ENCODE results near the gene KRT37.
"Not testable (repeated sequence)": the region's sequence is repeated elsewhere in the genome, so short reads cannot be mapped to it uniquely, and the experiment has no call there.

The KRT37 gene

GRCh38 chr17:41387670-41388069 is 36.7 kb downstream of the KRT37 start:
- H3K4me3 ChIP-seq (IDR thresholded peaks at IDR 0.05; ENCODE audit: insufficient read depth, low read depth, low read length): no peak overlapping the region
- no peak overlapping the region for H2AFZ ChIP-seq (ENCODE audit: low read depth)
- H3K27ac ChIP-seq: no peak overlapping the region
- no peaks in the 10 kb centered on the region for H3K79me2 ChIP-seq (ENCODE audit: insufficient read depth, low read depth)
- no peaks in the 10 kb centered on the region for H3K4me1 ChIP-seq (ENCODE audit: low read depth, poor library complexity, severe bottlenecking)
- no peaks in the 10 kb centered on the region for H3K36me3 ChIP-seq (ENCODE audit: insufficient read depth)
- no peaks in the 10 kb centered on the region for H4K20me1 ChIP-seq (ENCODE audit: insufficient read depth)
- TF ChIP-seq CTCF (conservative IDR thresholded peaks at IDR 0.05; ENCODE audit: low read depth, low read length): no peak
- H3K4me2 ChIP-seq: no peak overlapping the region
- H3K27me3 ChIP-seq (ENCODE audit: insufficient read depth, low read depth): no peaks in the 10 kb centered on the region
- H3K9ac ChIP-seq: no peak overlapping the region

GRCh38 chr17:41386227-41386626 is 38.2 kb downstream of the KRT37 start:
- Histone ChIP-seq H3K4me1 (ENCODE audit: low read depth, poor library complexity, severe bottlenecking) (no peaks in the 10 kb centered on the region), H3K27me3 (ENCODE audit: insufficient read depth, low read depth) (no peaks in the 10 kb centered on the region), H3K27ac (no peak overlapping the region), H3K79me2 (ENCODE audit: insufficient read depth, low read depth) (no peaks in the 10 kb centered on the region), H4K20me1 (ENCODE audit: insufficient read depth) (no peaks in the 10 kb centered on the region), H2AFZ (ENCODE audit: low read depth) (no peak overlapping the region), H3K9ac (no peak overlapping the region), H3K36me3 (ENCODE audit: insufficient read depth) (no peaks in the 10 kb centered on the region), H3K4me2 (no peak overlapping the region), H3K4me3 (IDR thresholded peaks at IDR 0.05; ENCODE audit: insufficient read depth, low read depth, low read length) (no peak overlapping the region)
- TF ChIP-seq CTCF (conservative IDR thresholded peaks at IDR 0.05; ENCODE audit: low read depth, low read length): no peak

GRCh38 chr17:41383690-41384089 is 40.7 kb downstream of the KRT37 start:
- no peak overlapping the region for H2AFZ ChIP-seq (ENCODE audit: low read depth)
- no peaks in the 10 kb centered on the region for H3K36me3 ChIP-seq (ENCODE audit: insufficient read depth)
- no peak overlapping the region for H3K27ac ChIP-seq
- H4K20me1 ChIP-seq (ENCODE audit: insufficient read depth): no peaks in the 10 kb centered on the region
- no peaks in the 10 kb centered on the region for H3K4me1 ChIP-seq (ENCODE audit: low read depth, poor library complexity, severe bottlenecking)
- no peak overlapping the region for H3K4me2 ChIP-seq
- H3K9ac ChIP-seq: no peak overlapping the region
- H3K27me3 ChIP-seq (ENCODE audit: insufficient read depth, low read depth): no peaks in the 10 kb centered on the region
- no peak for TF ChIP-seq CTCF (conservative IDR thresholded peaks at IDR 0.05; ENCODE audit: low read depth, low read length)
- H3K79me2 ChIP-seq (ENCODE audit: insufficient read depth, low read depth): no peaks in the 10 kb centered on the region
- no peak overlapping the region for H3K4me3 ChIP-seq (IDR thresholded peaks at IDR 0.05; ENCODE audit: insufficient read depth, low read depth, low read length)

GRCh38 chr17:41382394-41382793 is 42.0 kb downstream of the KRT37 start:
- Histone ChIP-seq H3K9ac (no peak overlapping the region), H3K4me2 (no peak overlapping the region), H3K4me1 (ENCODE audit: low read depth, poor library complexity, severe bottlenecking) (no peaks in the 10 kb centered on the region), H4K20me1 (ENCODE audit: insufficient read depth) (no peaks in the 10 kb centered on the region), H2AFZ (ENCODE audit: low read depth) (no peak overlapping the region), H3K4me3 (IDR thresholded peaks at IDR 0.05; ENCODE audit: insufficient read depth, low read depth, low read length) (no peak overlapping the region), H3K79me2 (ENCODE audit: insufficient read depth, low read depth) (no peaks in the 10 kb centered on the region), H3K27me3 (ENCODE audit: insufficient read depth, low read depth) (no peaks in the 10 kb centered on the region), H3K27ac (no peak overlapping the region), H3K36me3 (ENCODE audit: insufficient read depth) (no peaks in the 10 kb centered on the region)
- TF ChIP-seq CTCF (conservative IDR thresholded peaks at IDR 0.05; ENCODE audit: low read depth, low read length): no peak

GRCh38 chr17:41381943-41382342 is 42.4 kb downstream of the KRT37 start, which contains the start of gene KRT34:
KRT34 (minus strand) TSS chr17:41382306; CDS start chr17:41382246, 60 bp downstream.
- H4K20me1 ChIP-seq (ENCODE audit: insufficient read depth); H3K4me2 ChIP-seq; H3K4me3 ChIP-seq (IDR thresholded peaks at IDR 0.05; ENCODE audit: insufficient read depth, low read depth, low read length); H3K79me2 ChIP-seq (ENCODE audit: insufficient read depth, low read depth); H3K27me3 ChIP-seq (ENCODE audit: insufficient read depth, low read depth); H3K36me3 ChIP-seq (ENCODE audit: insufficient read depth); H3K9ac ChIP-seq; H2AFZ ChIP-seq (ENCODE audit: low read depth); H3K4me1 ChIP-seq (ENCODE audit: low read depth, poor library complexity, severe bottlenecking); H3K27ac ChIP-seq: not testable (repeated sequence)

DNA sequence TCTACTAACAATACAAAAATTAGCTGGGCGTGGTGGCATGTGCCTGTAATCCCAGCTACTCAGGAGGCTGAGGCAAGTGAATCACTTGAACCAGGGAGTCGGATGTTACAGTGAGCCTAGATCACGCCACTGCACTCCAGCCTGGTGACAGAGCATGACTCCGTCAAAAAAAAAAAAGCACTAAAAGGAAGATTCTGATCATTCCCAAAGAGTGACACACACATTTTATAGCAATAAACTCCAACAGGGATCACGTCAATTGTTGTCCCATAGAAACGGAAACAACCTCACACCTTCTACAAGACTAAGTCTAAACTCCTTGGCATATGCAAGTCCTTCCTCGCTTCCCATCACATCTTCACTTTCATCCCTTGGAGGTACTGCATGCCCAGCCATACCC is 44.3 kb downstream of the KRT37 start:
- not testable (repeated sequence) for H3K4me1 ChIP-seq (ENCODE audit: low read depth, poor library complexity, severe bottlenecking); H3K4me2 ChIP-seq; H3K4me3 ChIP-seq (IDR thresholded peaks at IDR 0.05; ENCODE audit: insufficient read depth, low read depth, low read length); H3K27ac ChIP-seq; H3K9ac ChIP-seq; H3K36me3 ChIP-seq (ENCODE audit: insufficient read depth); H2AFZ ChIP-seq (ENCODE audit: low read depth); H4K20me1 ChIP-seq (ENCODE audit: insufficient read depth); H3K27me3 ChIP-seq (ENCODE audit: insufficient read depth, low read depth); H3K79me2 ChIP-seq (ENCODE audit: insufficient read depth, low read depth)
